Kidney epithelial cell (primary cell): ENCODE data around the gene TVP23B. TPM values are rescaled to one million over a fixed set of nuclear protein-coding genes. Genes with fewer than 3 reads are reported as not detected.

Experiments used
- DNase-seq: peaks from one replicate; pipeline ENCODE4 v3.0.0-alpha.2; 2010; ENCODE audit warnings: low read depth
- H3K27me3 ChIP-seq: 2 replicates; pipeline ENCODE4 v1.6.0; 2011; ENCODE audit warnings: low read length; ENCODE audit not compliant: control insufficient read depth, insufficient read depth
- H3K36me3 ChIP-seq: 2 replicates; pipeline ENCODE4 v1.5.1; 2011; ENCODE audit warnings: low read length; ENCODE audit not compliant: control insufficient read depth, insufficient read depth
- H3K4me3 ChIP-seq: 2 replicates; pipeline ENCODE4 v1.5.1; 2011; ENCODE audit warnings: low read depth, mild to moderate bottlenecking, control low read depth, low read length
- CTCF ChIP-seq: IDR thresholded peaks from 2 replicates; pipeline ENCODE4 v1.5.1; 2011; ENCODE audit warnings: mild to moderate bottlenecking, moderate library complexity, low read length, control low read depth, inconsistent platforms; ENCODE audit not compliant: insufficient read depth, poor library complexity, severe bottlenecking
- total RNA-seq: library from RNA; depleted of rRNA; stranded (reverse); fragments of >200 nt; gene quantifications from 2 replicates; pipeline ENCODE4 v1.2.3, GENCODE V29; 2015

TVP23B gene
- total RNA-seq, 1 donor from 2014 or later, result 48.3 TPM

GRCh38 chr17:18855831-18856569, 75.0 kb downstream of the TVP23B start:
- Histone ChIP-seq H3K4me3 (peak overlapping the region; percentile 43), H3K36me3 (no peaks in the 10 kb centered on the region), H3K27me3 (no peaks in the 10 kb centered on the region)
- peak; percentile 82 for DNase-seq
- TF ChIP-seq CTCF, result no peak

Other genes with a start within 250 kb of the TVP23B start
- gene TBC1D28, start 136.8 kb upstream of the TVP23B start, total RNA-seq, result not detected in 2 replicates
- gene FOXO3B, start 98.9 kb upstream of the TVP23B start, total RNA-seq, result 18.2 and 18.6 TPM in 2 replicates
- not detected in 2 replicates for gene FBXW10, start 37.1 kb upstream of the TVP23B start, total RNA-seq
- 33.2 and 43.0 TPM in 2 replicates for gene PRPSAP2, start 76.9 kb downstream of the TVP23B start, total RNA-seq
- not detected in 2 replicates for gene SLC5A10, start 171.0 kb downstream of the TVP23B start, total RNA-seq
- 48.7 and 60.0 TPM in 2 replicates for gene FAM83G, start 223.6 kb downstream of the TVP23B start, total RNA-seq